ENCODE results near the gene ANTKMT.

Gene ANTKMT

GRCh38 chr16:700684-701584 is 20.0 kb upstream of the ANTKMT start:
- no peak for DNase-seq (ENCODE audit: low read depth)

GRCh38 chr16:702341-702740 is 18.6 kb upstream of the ANTKMT start:
- no peak for DNase-seq (ENCODE audit: low read depth)

GRCh38 chr16:703406-703805 is 17.5 kb upstream of the ANTKMT start:
- no peak for DNase-seq (ENCODE audit: low read depth)

GRCh38 chr16:704047-704446 is 16.9 kb upstream of the ANTKMT start:
- no peak for DNase-seq (ENCODE audit: low read depth)

- DNase-seq (ENCODE audit: low read depth), result no peak
Observed at GRCh38 chr16:704552-705380, 16.2 kb upstream of the ANTKMT start.

- DNase-seq (ENCODE audit: low read depth), result no peak
Observed at GRCh38 chr16:705431-706188, 15.3 kb upstream of the ANTKMT start, which contains the start of gene FBXL16. Gene FBXL16, minus strand, starts transcription at chr16:705801. Its CDS starts 8,396 bp downstream, at chr16:697405.

GRCh38 chr16:706189-707061 is 14.5 kb upstream of the ANTKMT start:
- no peak for DNase-seq (ENCODE audit: low read depth)

- no peak for DNase-seq (ENCODE audit: low read depth)
Observed at GRCh38 chr16:707062-707538, 13.8 kb upstream of the ANTKMT start.

- no peak for DNase-seq (ENCODE audit: low read depth)
Observed at GRCh38 chr16:708019-708418, 12.9 kb upstream of the ANTKMT start.

GRCh38 chr16:708959-709358 is 12.0 kb upstream of the ANTKMT start:
- no peak for DNase-seq (ENCODE audit: low read depth)

GRCh38 chr16:709566-710499 is 11.1 kb upstream of the ANTKMT start:
- DNase-seq (ENCODE audit: low read depth), result peak; percentile 65

GRCh38 chr16:710500-711075 is 10.4 kb upstream of the ANTKMT start:
- no peak for DNase-seq (ENCODE audit: low read depth)

- no peak for DNase-seq (ENCODE audit: low read depth)
Observed at GRCh38 chr16:711084-711483, 9.9 kb upstream of the ANTKMT start.

- no peak for DNase-seq (ENCODE audit: low read depth)
Observed at GRCh38 chr16:711548-712320, 9.2 kb upstream of the ANTKMT start.

- peak; percentile 90 for DNase-seq (ENCODE audit: low read depth)
Observed at GRCh38 chr16:712740-713250, 8.2 kb upstream of the ANTKMT start.

GRCh38 chr16:714079-714478 is 6.9 kb upstream of the ANTKMT start:
- DNase-seq (ENCODE audit: low read depth), result no peak

GRCh38 chr16:714558-715476 is 6.1 kb upstream of the ANTKMT start, which contains the start of gene METRN:
Gene METRN, plus strand, starts transcription at chr16:715118. Its CDS starts 172 bp downstream, at chr16:715290.
- peak; percentile 72 for DNase-seq (ENCODE audit: low read depth)

Data from stromal cell of bone marrow (primary cell).